OCI-LY7 (cell line): ENCODE results near the gene FBXO4. TPM values are rescaled to one million over a fixed set of nuclear protein-coding genes. Genes with fewer than 3 reads are reported as not detected.

Source experiments
- BruUV-seq: library from RNA; stranded (reverse); fragments of 400-500 nt; replicated peaks from 2 replicates; lab custom pipeline; 2021; lab: Mats Ljungman, UMichigan
- CTCF ChIA-PET: fragments of 300-600 bp; sonication (Branson Sonifier 250); formaldehyde crosslinking; loops from one replicate; lab custom pipeline; 2022; ENCODE audit warnings: antibody characterized with exemption; ENCODE audit not compliant: unreplicated experiment; lab: Charles Lee
- POLR2A ChIA-PET: fragments of 300-600 bp; sonication (Branson Sonifier 250); formaldehyde crosslinking; loops from one replicate; lab custom pipeline; 2022; ENCODE audit warnings: antibody characterized with exemption; lab: Charles Lee
- DNase-seq: peaks from one replicate; pipeline ENCODE4 v3.0.0-alpha.2; 2015; ENCODE audit warnings: low spot score
- H2AFZ ChIP-seq: fragments of 200-600 bp; sonication (generic), shearing (Covaris generic); 2 replicates; pipeline ENCODE4 v1.6.1; 2014; ENCODE audit warnings: mild to moderate bottlenecking, antibody characterized with exemption, low read length, moderate library complexity
- H3K27ac ChIP-seq: fragments of 200-600 bp; sonication (generic); 2 replicates; pipeline ENCODE4 v1.5.1; 2014; ENCODE audit warnings: mixed run types, low read depth, mild to moderate bottlenecking, moderate library complexity, low read length, inconsistent platforms; ENCODE audit not compliant: poor library complexity, severe bottlenecking
- H3K36me3 ChIP-seq: fragments of 200-600 bp; sonication (generic); 2 replicates; pipeline ENCODE4 v1.6.1; 2014; ENCODE audit warnings: mild to moderate bottlenecking, antibody characterized with exemption, low read length, moderate library complexity, mixed read lengths; ENCODE audit not compliant: insufficient read depth
- H3K4me1 ChIP-seq: fragments of 200-600 bp; sonication (generic); 2 replicates; pipeline ENCODE4 v1.5.1; 2014; ENCODE audit warnings: mild to moderate bottlenecking, low read length; ENCODE audit not compliant: insufficient read depth, poor library complexity, severe bottlenecking
- H3K4me2 ChIP-seq: fragments of 200-600 bp; sonication (generic); 2 replicates; pipeline ENCODE4 v1.6.1; 2014; ENCODE audit warnings: mild to moderate bottlenecking, low read length
- H3K4me3 ChIP-seq: fragments of 200-600 bp; sonication (generic); 2 replicates; pipeline ENCODE4 v1.5.1; 2014; ENCODE audit warnings: mild to moderate bottlenecking, low read depth, low read length; ENCODE audit not compliant: poor library complexity, severe bottlenecking
- H3K79me2 ChIP-seq: fragments of 200-600 bp; sonication (generic); 2 replicates; pipeline ENCODE4 v1.6.1; 2016; ENCODE audit warnings: low read depth, mild to moderate bottlenecking, low read length, moderate library complexity, mixed read lengths; ENCODE audit not compliant: insufficient read depth
- H3K9me2 ChIP-seq: fragments of 200-600 bp; sonication (generic); 2 replicates; pipeline ENCODE4 v1.6.1; 2016; ENCODE audit warnings: mild to moderate bottlenecking, low read length, mixed read lengths; ENCODE audit not compliant: insufficient read depth
- H3K9me3 ChIP-seq: fragments of 200-600 bp; sonication (generic); 2 replicates; pipeline ENCODE4 v1.6.1; 2014; ENCODE audit warnings: mild to moderate bottlenecking, mixed run types, low read length, mixed read lengths
- H4K20me1 ChIP-seq: fragments of 200-600 bp; sonication (generic); 2 replicates; pipeline ENCODE4 v1.6.1; 2014; ENCODE audit warnings: mild to moderate bottlenecking, antibody characterized with exemption, low read length, moderate library complexity, mixed read lengths; ENCODE audit not compliant: insufficient read depth
- CTCF ChIP-seq: fragments of 200-600 bp; sonication (generic); conservative IDR thresholded peaks from 2 replicates; pipeline ENCODE4 v1.5.1; 2014; ENCODE audit warnings: mild to moderate bottlenecking, antibody characterized with exemption, low read length, moderate library complexity, mixed read lengths
- EZH2phosphoT487 ChIP-seq: fragments of 200-600 bp; sonication (generic); IDR thresholded peaks from 2 replicates; pipeline ENCODE4 v1.6.1; 2018; ENCODE audit warnings: low read depth, borderline replicate concordance, mild to moderate bottlenecking, mixed run types, antibody characterized with exemption, low read length, moderate library complexity, mixed read lengths
- intact Hi-C: fragments of 100-400 bp; cut with micrococcal nuclease; formaldehyde crosslinking; loops from one replicate; pipeline ENCODE4 v1.10.0; 2022; ENCODE audit not compliant: unreplicated experiment
- total RNA-seq, 2 experiments: library from RNA; depleted of rRNA in 1 of 2; stranded (reverse); fragments of >200 nt in 1 of 2; shearing (Covaris generic) in 1 of 2; gene quantifications; 2 replicates each; pipeline ENCODE4 v1.2.3, GENCODE V29; 2014 to 2022

FBXO4 gene
- total RNA-seq, 2 experiments from 2014 or later: 0.40 TPM; not detected in 1

- CTCF ChIA-PET: no interaction called here
- peaks cover 10% of the 10 kb centered on the region; the same call in 1 of the 2 replicates for H3K9me3 ChIP-seq
- H3K4me3 ChIP-seq: no peak overlapping the region
- no peaks in the 10 kb centered on the region for H3K9me2 ChIP-seq
- H3K4me2 ChIP-seq: no peak overlapping the region
- TF ChIP-seq CTCF (no peak), EZH2phosphoT487 (no peak)
- no peak overlapping the region for H2AFZ ChIP-seq
- POLR2A ChIA-PET: interaction anchor here (0.6 to 1.0 kb wide), 3 partner anchors 17 to 1925 kb away, joined by 3 read pairs; no protein-coding TSS in a partner anchor
- no peak overlapping the region for H3K27ac ChIP-seq
- no peaks in the 10 kb centered on the region for H3K4me1 ChIP-seq
- no TSS peak for BruUV-seq
- no peaks in the 10 kb centered on the region for H4K20me1 ChIP-seq
- DNase-seq: no peak
- intact Hi-C loops: no loop called here
- no peaks in the 10 kb centered on the region for H3K79me2 ChIP-seq
- no peaks in the 10 kb centered on the region for H3K36me3 ChIP-seq
Measured at GRCh38 chr5:41885286-41885685, 39.8 kb upstream of the FBXO4 start.

- CTCF ChIA-PET: no interaction called here
Measured at GRCh38 chr5:41891066-41891707, 33.9 kb upstream of the FBXO4 start.

More at GRCh38 chr5:41891066-41891707, 33.9 kb upstream of the FBXO4 start:
- TF ChIP-seq CTCF (no peak), EZH2phosphoT487 (no peak)
- Histone ChIP-seq H3K4me2 (no peak overlapping the region), H3K4me1 (no peaks in the 10 kb centered on the region), H3K9me2 (no peaks in the 10 kb centered on the region), H3K36me3 (no peaks in the 10 kb centered on the region), H3K27ac (no peak overlapping the region), H3K9me3 (peaks cover 6% of the 10 kb centered on the region; the same call in 1 of the 2 replicates), H2AFZ (no peak overlapping the region), H4K20me1 (no peaks in the 10 kb centered on the region), H3K4me3 (no peak overlapping the region), H3K79me2 (no peaks in the 10 kb centered on the region)
- DNase-seq: no peak
- no TSS peak for BruUV-seq
- intact Hi-C loops: no loop called here
- POLR2A ChIA-PET: no interaction called here
